ENCODE data around the gene NEK8.
"Not testable (repeated sequence)": the region's sequence is repeated elsewhere in the genome, so short reads cannot be mapped to it uniquely, and the experiment has no call there.

Gene NEK8

DNA sequence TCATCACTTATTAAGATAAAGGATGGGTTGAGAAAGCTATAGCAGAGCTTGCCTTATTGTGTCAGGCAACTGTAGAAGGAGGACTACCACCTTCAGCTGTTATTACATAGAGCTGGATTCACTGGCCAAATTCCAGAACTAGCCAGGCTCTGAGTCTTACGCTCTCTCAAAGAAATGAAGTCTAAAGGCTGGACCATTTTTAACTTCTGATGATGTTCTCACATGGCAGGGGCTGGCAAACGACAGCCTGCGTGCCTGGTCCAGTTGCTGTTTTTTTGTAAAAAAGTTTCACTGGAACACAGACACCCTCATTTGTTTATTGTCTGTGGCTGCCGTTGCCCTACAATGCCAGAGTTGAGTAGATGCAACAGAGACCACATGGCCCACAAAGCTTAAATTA is 36.5 kb downstream of the NEK8 start:
- no peak for DNase-seq

GRCh38 chr17:28773736-28774135 is 45.1 kb downstream of the NEK8 start:
- DNase-seq, result no peak

- no peak for DNase-seq
These were observed 45.6 kb downstream of the NEK8 start for GRCh38 chr17:28774206-28774605.

DNA sequence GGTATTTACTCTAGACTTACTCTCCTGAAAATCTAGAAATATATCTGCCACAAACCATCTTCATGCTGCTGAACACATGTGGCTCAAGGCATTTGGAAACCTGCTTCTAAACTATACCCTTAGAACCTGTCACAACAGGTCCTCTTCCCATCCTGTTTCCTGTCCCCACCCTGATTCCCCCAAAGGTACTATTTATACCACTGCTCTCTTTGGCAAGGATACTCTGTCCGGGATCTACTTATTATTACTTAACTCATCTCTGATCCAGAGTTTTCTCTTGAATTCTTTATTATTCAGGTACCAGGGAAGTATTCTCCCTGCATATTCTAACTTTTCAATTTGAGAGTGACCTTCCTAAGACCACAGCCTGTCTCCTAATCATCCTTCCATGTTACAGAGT is 48.6 kb downstream of the NEK8 start:
- no peak for DNase-seq

GRCh38 chr17:28779601-28780000 is 51.0 kb downstream of the NEK8 start:
- DNase-seq, result not testable (repeated sequence)

DNA sequence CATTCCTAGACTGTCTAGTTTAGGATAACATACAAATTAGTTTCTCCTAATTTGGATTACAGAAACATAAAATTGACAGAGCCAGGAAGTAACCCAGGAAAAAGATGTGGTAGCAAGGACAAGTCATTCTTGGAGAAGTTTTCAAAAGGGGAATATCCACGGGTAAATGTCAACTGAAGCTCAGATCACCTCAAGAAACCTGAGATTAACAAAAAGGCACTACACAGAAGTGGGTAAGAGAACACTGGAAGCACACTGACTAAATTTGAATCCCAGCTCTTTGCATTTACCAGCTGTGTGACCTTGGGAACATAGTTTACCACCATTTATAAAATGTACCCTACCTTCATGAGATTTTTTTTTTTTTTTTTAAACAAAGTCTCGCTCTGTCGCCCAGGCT is 54.6 kb downstream of the NEK8 start:
- no peak for DNase-seq

- DNase-seq, result no peak
These were observed 59.5 kb downstream of the NEK8 start for GRCh38 chr17:28788100-28788499.
